Upper lobe of left lung (tissue), 6 donors: ENCODE results near the gene HNRNPC. TPM values are rescaled to one million over a fixed set of nuclear protein-coding genes. Genes with fewer than 3 reads are reported as not detected.
A peak's percentile ranks its signal among the peaks of the same experiment; 100 is the strongest.

Experiments used
- ATAC-seq, 2 donors: fragments of 200-7000 bp; cut with Tn5 transposase; one replicate each; pipeline ENCODE4 v1.9.1; 2022; ENCODE audit warnings: mild to moderate bottlenecking in 2 of 2, moderate library complexity in 2 of 2; ENCODE audit not compliant: low FRiP score in 2 of 2
- DNase-seq, 2 donors: peaks; one replicate each; pipeline ENCODE4 v3.0.0-alpha.2; 2019 to 2020
- H3K27ac ChIP-seq, 4 donors: fragments of 200-600 bp; sonication (generic); one replicate each; pipeline ENCODE4 v1.5.1; 2016 to 2019
- H3K27me3 ChIP-seq, 4 donors: fragments of 200-600 bp; sonication (generic); one replicate each; pipeline ENCODE4 v1.5.1; 2017 to 2019
- H3K36me3 ChIP-seq, 4 donors: fragments of 200-600 bp; sonication (generic); one replicate each; pipeline ENCODE4 v1.5.1; 2016 to 2019
- H3K4me1 ChIP-seq, 4 donors: fragments of 200-600 bp; sonication (generic); one replicate each; pipeline ENCODE4 v1.5.1; 2018 to 2019
- H3K4me3 ChIP-seq, 4 donors: fragments of 200-600 bp; sonication (generic); one replicate each; pipeline ENCODE4 v1.5.1; 2017 to 2019; ENCODE audit warnings: mild to moderate bottlenecking in 2 of 4, moderate library complexity in 1 of 4
- H3K9me3 ChIP-seq, 4 donors: fragments of 200-600 bp; sonication (generic); one replicate each; pipeline ENCODE4 v1.5.1; 2018 to 2019
- EP300 ChIP-seq, 4 donors: sonication (generic); formaldehyde crosslinking; IDR thresholded peaks; one replicate each; pipeline ENCODE4 v1.5.1; 2017; ENCODE audit warnings: antibody characterized with exemption in 4 of 4, control low read depth in 2 of 4
- POLR2A ChIP-seq, 4 donors: fragments of 450-650 bp; IDR thresholded peaks; one replicate each; pipeline ENCODE4 v1.5.1; 2016 to 2017; ENCODE audit warnings: antibody characterized with exemption in 4 of 4, mild to moderate bottlenecking in 2 of 4
- POLR2AphosphoS5 ChIP-seq, 2 donors: sonication (generic); formaldehyde crosslinking; IDR thresholded peaks; one replicate each; pipeline ENCODE4 v1.5.1; 2017; ENCODE audit warnings: antibody characterized with exemption in 2 of 2
- WGBS, 2 donors: methylation state at CpG; one replicate each; pipeline ENCODE4 v1.1.5; 2017 to 2018; 5-methylcytosine and 5-hydroxymethylcytosine counted together
- total RNA-seq, 6 donors: library from RNA; depleted of rRNA in 4 of 6; stranded (reverse); fragments of >200 nt in 4 of 6; gene quantifications; one replicate each; pipeline versions ENCODE4 v1.1.0 to v1.2.1, GENCODE V29; 2016 to 2021
- TF ChIP-seq, protein P1 (sequence below), 6 experiments: fragments of 450-650 bp in 4 of 6; fragments of 200-600 bp in 2 of 6; sonication (generic) in 2 of 6; IDR thresholded peaks; one replicate each; pipeline ENCODE4 v1.5.1; 2016 to 2019; ENCODE audit warnings: antibody characterized with exemption in 6 of 6
- donor health status: DM: no; HTN: no; CAD: no; lungs with moderate emphysema.
- donor health status: DM: no; HTN: yes; CAD: no; lungs with severe emphysema.

Gene HNRNPC
- 100 to 1,000 TPM; 119 to 390 (median 293) TPM for total RNA-seq

DNA sequence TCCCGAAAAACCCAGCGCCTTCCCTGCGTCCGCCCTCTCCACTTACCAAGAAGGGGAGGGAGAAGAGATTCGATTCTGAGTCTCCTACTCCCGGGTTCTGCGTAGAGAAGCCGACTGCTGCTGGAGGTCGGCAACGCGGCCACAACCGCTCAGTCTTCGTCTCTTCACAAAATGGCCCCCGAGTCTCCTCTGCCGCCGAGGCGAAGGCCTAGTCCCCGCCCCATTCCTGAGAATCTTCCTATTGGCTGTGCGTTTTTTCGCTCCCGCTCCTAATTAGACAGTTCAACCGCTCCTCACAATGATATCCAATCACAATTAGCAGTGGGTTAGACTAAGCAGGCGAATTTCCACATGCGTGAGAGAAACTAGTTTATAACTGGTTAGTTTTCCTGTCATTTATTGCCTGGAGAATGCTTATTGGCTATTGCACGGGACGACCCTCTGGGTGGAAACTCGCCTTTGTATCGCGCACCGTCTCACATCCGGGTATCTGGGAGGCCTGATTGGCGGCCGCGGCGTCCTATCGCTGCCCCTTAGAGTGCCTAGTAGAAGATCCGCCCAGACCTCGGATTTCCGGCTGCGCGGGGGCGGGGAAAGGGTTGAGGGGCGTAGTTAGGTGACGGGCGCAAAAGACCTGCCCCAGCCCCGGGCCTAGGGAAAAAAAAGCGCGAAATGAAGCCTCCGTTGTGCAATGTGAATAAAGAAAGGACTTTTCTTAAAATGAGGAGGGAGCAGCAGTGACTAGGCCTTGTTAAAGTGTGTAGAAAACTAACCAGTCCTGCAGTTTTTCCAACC lies at the start of gene HNRNPC:
Gene HNRNPC (minus strand): TSS at position 191 of the 795 bp plus-strand sequence. CDS start 35,249 bp downstream, outside the sequence.
- Histone ChIP-seq H3K27me3 (no peaks in the 10 kb centered on the region), H3K4me3 (peak within 1 kb of the TSS; percentile 58 to 91 (median 68)), H3K27ac (peak within 1 kb of the TSS; percentile 93 to 96 (median 96)), H3K9me3 (no peaks in the 10 kb centered on the region), H3K36me3 (peaks cover 0 to 18% (median 3%) of the 10 kb centered on the region in 4 donors), H3K4me1 (peaks cover 23 to 45% (median 31%) of the 10 kb centered on the region in 4 donors)
- no peak for TF ChIP-seq EP300 (IDR thresholded peaks at IDR 0.05)
- TF ChIP-seq POLR2A (IDR thresholded peaks at IDR 0.05) = peak; percentile 90 to 98 (median 95)
- TF ChIP-seq POLR2AphosphoS5 (IDR thresholded peaks at IDR 0.05) = peak; percentile 95 to 97
- TF ChIP-seq, protein P1, sequence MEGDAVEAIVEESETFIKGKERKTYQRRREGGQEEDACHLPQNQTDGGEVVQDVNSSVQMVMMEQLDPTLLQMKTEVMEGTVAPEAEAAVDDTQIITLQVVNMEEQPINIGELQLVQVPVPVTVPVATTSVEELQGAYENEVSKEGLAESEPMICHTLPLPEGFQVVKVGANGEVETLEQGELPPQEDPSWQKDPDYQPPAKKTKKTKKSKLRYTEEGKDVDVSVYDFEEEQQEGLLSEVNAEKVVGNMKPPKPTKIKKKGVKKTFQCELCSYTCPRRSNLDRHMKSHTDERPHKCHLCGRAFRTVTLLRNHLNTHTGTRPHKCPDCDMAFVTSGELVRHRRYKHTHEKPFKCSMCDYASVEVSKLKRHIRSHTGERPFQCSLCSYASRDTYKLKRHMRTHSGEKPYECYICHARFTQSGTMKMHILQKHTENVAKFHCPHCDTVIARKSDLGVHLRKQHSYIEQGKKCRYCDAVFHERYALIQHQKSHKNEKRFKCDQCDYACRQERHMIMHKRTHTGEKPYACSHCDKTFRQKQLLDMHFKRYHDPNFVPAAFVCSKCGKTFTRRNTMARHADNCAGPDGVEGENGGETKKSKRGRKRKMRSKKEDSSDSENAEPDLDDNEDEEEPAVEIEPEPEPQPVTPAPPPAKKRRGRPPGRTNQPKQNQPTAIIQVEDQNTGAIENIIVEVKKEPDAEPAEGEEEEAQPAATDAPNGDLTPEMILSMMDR (IDR thresholded peaks at IDR 0.05) = peak in 1 of 6 experiments; percentile 20
- 1% methylated on average over 49 of the region's 49 CpGs for WGBS, 2 donors
- DNase-seq = peak; percentile 100
- peak; percentile 97 to 99 for ATAC-seq

DNA sequence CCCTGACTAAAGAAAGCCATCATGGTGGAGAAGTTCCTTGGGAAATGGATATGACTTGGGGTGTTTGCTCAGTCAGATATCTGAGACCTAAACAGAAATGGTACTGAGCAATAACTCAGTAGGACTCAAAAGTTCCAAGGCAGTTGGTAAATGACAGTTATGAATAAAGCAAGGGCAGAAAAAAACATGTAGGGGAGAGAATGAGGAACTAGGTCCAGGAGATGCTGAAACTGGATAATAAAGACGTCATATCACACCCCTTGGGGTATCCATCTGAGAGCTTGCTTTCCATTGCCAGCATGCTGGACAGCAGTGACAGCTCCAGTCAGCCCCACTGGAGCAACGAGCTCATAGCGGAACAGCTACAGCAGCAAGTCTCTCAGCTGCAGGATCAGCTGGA lies 48.2 kb upstream of the HNRNPC start:
- Histone ChIP-seq H3K27me3 (no peaks in the 10 kb centered on the region), H3K36me3 (no peaks in the 10 kb centered on the region), H3K27ac (no peak overlapping the region), H3K4me1 (peaks cover 5 to 8% (median 7%) of the 10 kb centered on the region in 4 donors), H3K9me3 (no peaks in the 10 kb centered on the region), H3K4me3 (no peak overlapping the region)
- 62 to 67% methylated on average over 3 of the region's 3 CpGs for WGBS, 2 donors
- ATAC-seq (peak in 1 of 2 donors; percentile 27), DNase-seq (no peak)
- TF ChIP-seq EP300 (IDR thresholded peaks at IDR 0.05) (no peak), POLR2AphosphoS5 (IDR thresholded peaks at IDR 0.05) (no peak), POLR2A (IDR thresholded peaks at IDR 0.05) (no peak)
- TF ChIP-seq, protein P1 (IDR thresholded peaks at IDR 0.05) = no peak

DNA sequence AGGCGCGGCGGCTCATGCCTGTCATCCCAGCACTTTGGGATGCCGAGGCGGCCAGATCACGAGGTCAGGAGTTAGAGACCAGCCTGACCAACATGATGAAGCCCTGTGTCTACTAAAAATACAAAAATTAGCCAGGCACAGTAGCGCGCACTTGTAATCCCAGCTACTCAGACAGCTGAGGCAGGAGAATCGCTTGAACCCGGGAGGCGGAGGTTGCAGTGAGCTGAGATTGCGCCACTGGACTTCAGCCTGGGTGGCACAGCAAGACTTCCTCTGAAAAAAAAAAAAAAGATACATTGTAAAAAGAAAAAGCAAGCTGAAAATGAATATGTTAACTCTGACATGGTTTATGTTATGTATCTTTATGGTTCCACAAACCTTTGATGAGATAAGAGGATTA lies 44.3 kb upstream of the HNRNPC start:
- no peaks in the 10 kb centered on the region for H3K27me3 ChIP-seq
- H3K4me1 ChIP-seq = peaks cover 0 to 7% (median 0%) of the 10 kb centered on the region in 4 donors
- ATAC-seq (no peak), DNase-seq (no peak)
- no peak for TF ChIP-seq POLR2A (IDR thresholded peaks at IDR 0.05)
- no peak for TF ChIP-seq POLR2AphosphoS5 (IDR thresholded peaks at IDR 0.05)
- TF ChIP-seq EP300 (IDR thresholded peaks at IDR 0.05) = no peak
- TF ChIP-seq, protein P1 (IDR thresholded peaks at IDR 0.05) = no peak
- H3K9me3 ChIP-seq = no peaks in the 10 kb centered on the region
- WGBS, 2 donors = 75 to 84% methylated on average over 12 of the region's 12 CpGs
- H3K36me3 ChIP-seq = no peaks in the 10 kb centered on the region
- no peak overlapping the region for H3K4me3 ChIP-seq
- no peak overlapping the region for H3K27ac ChIP-seq

DNA sequence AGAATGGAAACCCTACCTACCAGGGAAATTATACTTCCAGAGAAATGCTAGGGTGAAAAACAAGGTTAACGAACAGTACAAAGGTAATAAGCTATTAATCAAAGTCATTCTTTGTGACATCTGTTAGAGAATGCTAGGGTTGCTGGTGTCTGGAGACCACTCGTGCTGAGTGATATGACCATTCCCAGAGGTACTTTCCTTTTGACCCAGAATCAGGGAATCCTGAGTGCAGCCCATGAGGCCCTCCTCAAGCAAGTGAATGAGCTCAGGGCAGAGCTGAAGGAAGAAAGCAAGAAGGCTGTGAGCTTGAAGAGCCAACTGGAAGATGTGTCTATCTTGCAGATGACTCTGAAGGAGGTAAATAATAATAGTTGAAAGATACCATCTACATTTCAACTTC lies 42.4 kb upstream of the HNRNPC start:
- H3K4me3 ChIP-seq = no peak overlapping the region

More for the DNA sequence above, 42.4 kb upstream of the HNRNPC start:
- no peaks in the 10 kb centered on the region for H3K27me3 ChIP-seq
- TF ChIP-seq EP300 (IDR thresholded peaks at IDR 0.05) = no peak
- no peak for TF ChIP-seq POLR2A (IDR thresholded peaks at IDR 0.05)
- no peak for TF ChIP-seq POLR2AphosphoS5 (IDR thresholded peaks at IDR 0.05)
- TF ChIP-seq, protein P1 (IDR thresholded peaks at IDR 0.05) = no peak
- H3K27ac ChIP-seq = no peak overlapping the region
- no peak for DNase-seq
- H3K9me3 ChIP-seq = no peaks in the 10 kb centered on the region
- H3K36me3 ChIP-seq = no peaks in the 10 kb centered on the region
- no peak for ATAC-seq
- WGBS, 2 donors = 72 to 80% methylated on average over 2 of the region's 2 CpGs
- peaks cover 0 to 15% (median 2%) of the 10 kb centered on the region in 4 donors for H3K4me1 ChIP-seq
